H9 (cell line): Measurements from ENCODE around the gene DGKB. TPM values are rescaled to one million over a fixed set of nuclear protein-coding genes. Genes with fewer than 3 reads are reported as not detected.

ENCODE experiments used
- DNase-seq: peaks from one replicate; pipeline ENCODE4 v3.0.0-alpha.2; 2017
- H2AFZ ChIP-seq: one replicate; pipeline ENCODE4 v1.6.1; 2013; ENCODE audit warnings: mild to moderate bottlenecking, low read length, control low read depth, moderate library complexity
- H2AK5ac ChIP-seq: 2 replicates; pipeline ENCODE4 v1.6.1; 2013; ENCODE audit warnings: low read length, control low read depth, mixed read lengths; ENCODE audit not compliant: insufficient read length
- H2BK120ac ChIP-seq: one replicate; pipeline ENCODE4 v1.6.1; 2013; ENCODE audit warnings: low read depth, mild to moderate bottlenecking, low read length, control low read depth, inconsistent platforms; ENCODE audit not compliant: poor library complexity, severe bottlenecking
- H2BK12ac ChIP-seq: 2 replicates; pipeline ENCODE4 v1.6.1; 2013; ENCODE audit warnings: low read length, control low read depth, mixed read lengths, low read depth; ENCODE audit not compliant: insufficient read length
- H2BK15ac ChIP-seq: 2 replicates; pipeline ENCODE4 v1.6.1; 2013; ENCODE audit warnings: low read depth, low read length, control low read depth
- H2BK20ac ChIP-seq: one replicate; pipeline ENCODE4 v1.6.1; 2013; ENCODE audit warnings: low read depth, mild to moderate bottlenecking, low read length, control low read depth, inconsistent platforms; ENCODE audit not compliant: poor library complexity, severe bottlenecking
- H2BK5ac ChIP-seq: 2 replicates; pipeline ENCODE4 v1.6.1; 2013; ENCODE audit warnings: low read length, control low read depth, mixed read lengths; ENCODE audit not compliant: insufficient read length
- H3K14ac ChIP-seq: 2 replicates; pipeline ENCODE4 v1.6.1; 2013; ENCODE audit warnings: low read length, control low read depth; ENCODE audit not compliant: insufficient read depth
- H3K18ac ChIP-seq: 2 replicates; pipeline ENCODE4 v1.6.1; 2013; ENCODE audit warnings: low read depth, mild to moderate bottlenecking, mixed read lengths, low read length, control low read depth; ENCODE audit not compliant: insufficient read length
- H3K23ac ChIP-seq: 2 replicates; pipeline ENCODE4 v1.6.1; 2013; ENCODE audit warnings: low read length, control low read depth, mixed read lengths, low read depth; ENCODE audit not compliant: insufficient read length
- H3K23me2 ChIP-seq: 2 replicates; pipeline ENCODE4 v1.6.1; 2013; ENCODE audit warnings: low read depth, mild to moderate bottlenecking, mixed read lengths, low read length, control low read depth; ENCODE audit not compliant: insufficient read length, poor library complexity, severe bottlenecking
- H3K27ac ChIP-seq: 2 replicates; pipeline ENCODE4 v1.5.1; 2013; ENCODE audit warnings: low read length, control low read depth, mixed read lengths, low read depth; ENCODE audit not compliant: insufficient read length
- H3K27me3 ChIP-seq: 2 replicates; pipeline ENCODE4 v1.6.1; 2013; ENCODE audit warnings: low read length, control low read depth, inconsistent platforms; ENCODE audit not compliant: insufficient read depth
- H3K4ac ChIP-seq: 2 replicates; pipeline ENCODE4 v1.6.1; 2013; ENCODE audit warnings: low read depth, mild to moderate bottlenecking, control low read depth, inconsistent platforms, low read length, moderate library complexity
- H3K4me1 ChIP-seq: 2 replicates; pipeline ENCODE4 v1.6.1; 2013; ENCODE audit warnings: low read length, control low read depth, inconsistent platforms; ENCODE audit not compliant: insufficient read depth
- H3K4me2 ChIP-seq: 2 replicates; pipeline ENCODE4 v1.6.1; 2013; ENCODE audit warnings: low read length, control low read depth, mixed read lengths; ENCODE audit not compliant: insufficient read length, insufficient read depth
- H3K56ac ChIP-seq: 2 replicates; pipeline ENCODE4 v1.6.1; 2013; ENCODE audit warnings: low read depth, mild to moderate bottlenecking, mixed read lengths, low read length, control low read depth; ENCODE audit not compliant: insufficient read length
- H3K79me1 ChIP-seq: 2 replicates; pipeline ENCODE4 v1.6.1; 2013; ENCODE audit warnings: low read depth, mild to moderate bottlenecking, moderate library complexity, low read length, control low read depth, inconsistent platforms; ENCODE audit not compliant: insufficient read depth, poor library complexity, severe bottlenecking
- H3K79me2 ChIP-seq: 2 replicates; pipeline ENCODE4 v1.6.1; 2013; ENCODE audit warnings: low read length, control low read depth, inconsistent platforms; ENCODE audit not compliant: insufficient read depth
- H3K9ac ChIP-seq: 2 replicates; pipeline ENCODE4 v1.6.1; 2013; ENCODE audit warnings: low read length, control low read depth, mixed read lengths; ENCODE audit not compliant: insufficient read length; ENCODE audit errors: extremely low read depth
- H3K9me3 ChIP-seq: one replicate; pipeline ENCODE4 v1.6.1; 2013; ENCODE audit warnings: low read depth, low read length, inconsistent platforms; ENCODE audit not compliant: control insufficient read depth
- H3T11ph ChIP-seq: one replicate; pipeline ENCODE4 v1.6.1; 2013; ENCODE audit warnings: mild to moderate bottlenecking, low read length, control low read depth, inconsistent platforms
- H4K20me1 ChIP-seq: one replicate; pipeline ENCODE4 v1.6.1; 2013; ENCODE audit not compliant: control insufficient read depth, insufficient read length, insufficient read depth
- H4K5ac ChIP-seq: 2 replicates; pipeline ENCODE4 v1.6.1; 2013; ENCODE audit warnings: low read depth, mild to moderate bottlenecking, mixed read lengths, low read length, control low read depth; ENCODE audit not compliant: insufficient read length
- H4K8ac ChIP-seq: replicated peaks from 2 replicates; pipeline ENCODE4 v1.6.1; 2013; ENCODE audit warnings: low read length, control low read depth, mixed read lengths, low read depth; ENCODE audit not compliant: insufficient read length
- H4K91ac ChIP-seq: 2 replicates; pipeline ENCODE4 v1.6.1; 2013; ENCODE audit warnings: low read depth, mild to moderate bottlenecking, moderate library complexity, mixed read lengths, low read length, control low read depth; ENCODE audit not compliant: insufficient read length
- H3K27ac Mint-ChIP-seq, 3 experiments: 2 replicates in 2 of 3; 3 replicates in 1 of 3; pipeline ENCODE4 v1.8.0; 2020 to 2021; ENCODE audit warnings: mixed read lengths in 3 of 3, mild to moderate bottlenecking in 1 of 3, moderate library complexity in 1 of 3
- H3K27me3 Mint-ChIP-seq: 2 replicates; pipeline ENCODE4 v1.8.0; 2021; ENCODE audit warnings: low read depth, mild to moderate bottlenecking, moderate library complexity, mixed read lengths
- H3K36me3 Mint-ChIP-seq, 3 experiments: 2 replicates in 2 of 3; 3 replicates in 1 of 3; pipeline ENCODE4 v1.8.0; 2020 to 2021; ENCODE audit warnings: low read depth in 3 of 3, mixed read lengths in 3 of 3; ENCODE audit not compliant: insufficient read depth in 1 of 3
- H3K4me1 Mint-ChIP-seq, 2 experiments: 2 replicates each; pipeline ENCODE4 v1.8.0; 2020; ENCODE audit warnings: mixed read lengths in 2 of 2
- H3K4me3 Mint-ChIP-seq, 2 experiments: 2 replicates in 1 of 2; 3 replicates in 1 of 2; pipeline ENCODE4 v1.8.0; 2020 to 2021; ENCODE audit warnings: mild to moderate bottlenecking in 2 of 2, mixed read lengths in 2 of 2, moderate library complexity in 1 of 2
- H3K9me3 Mint-ChIP-seq, 2 experiments: 2 replicates in 1 of 2; 3 replicates in 1 of 2; pipeline ENCODE4 v1.8.0; 2020; ENCODE audit warnings: mild to moderate bottlenecking in 2 of 2, mixed read lengths in 2 of 2, moderate library complexity in 1 of 2
- total RNA-seq: library from RNA; stranded (reverse); gene quantifications from 2 replicates; pipeline ENCODE4 v1.2.1, GENCODE V29; 2021
- TF ChIP-seq, protein P1 (sequence below): fragments of 200-600 bp; sonication (generic); conservative IDR thresholded peaks from 3 replicates; pipeline ENCODE4 v1.8.0; 2021; ENCODE audit warnings: antibody characterized with exemption, mild to moderate bottlenecking

DGKB gene
- total RNA-seq, 1 experiment from 2014 or later, result 0.26 TPM

DNA sequence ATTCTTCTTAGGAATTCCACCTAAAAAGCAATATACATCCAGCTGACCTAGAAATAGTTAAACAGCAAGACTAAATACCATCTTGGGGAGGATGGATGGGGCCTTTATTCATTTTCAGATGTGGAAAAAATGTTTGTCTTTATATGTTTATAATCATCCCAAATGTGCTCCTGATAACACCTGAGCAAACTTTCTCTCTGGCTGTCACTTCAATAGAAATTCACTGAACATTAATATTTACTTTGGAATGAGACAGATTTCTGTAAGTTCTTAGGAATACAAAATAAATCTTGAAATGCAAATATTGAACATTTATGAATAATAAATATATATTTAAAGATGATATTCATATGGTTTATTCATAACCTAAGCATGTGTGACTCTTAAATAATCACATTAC is 185.4 kb downstream of the DGKB start:
- Histone ChIP-seq H2BK20ac (no peak overlapping the region), H3K4me2 (no peak overlapping the region), H2BK5ac (no peak overlapping the region), H2AFZ (no peak overlapping the region), H3K18ac (no peak overlapping the region), H3K56ac (no peak overlapping the region), H3K14ac (no peak overlapping the region), H3K27me3 (no peaks in the 10 kb centered on the region), H2BK15ac (no peak overlapping the region), H3K4me1 (peaks cover 5% of the 10 kb centered on the region; the same call in 1 of the 2 replicates), H3T11ph (no peak overlapping the region), H3K27ac (peak overlapping the region; percentile 78), H4K91ac (no peak overlapping the region), H3K23me2 (no peaks in the 10 kb centered on the region), H3K4ac (no peak overlapping the region), H2BK120ac (no peak overlapping the region), H4K20me1 (no peaks in the 10 kb centered on the region), H4K5ac (no peak overlapping the region), H3K9ac (no peak overlapping the region), H3K23ac (no peak overlapping the region), H3K79me2 (no peaks in the 10 kb centered on the region), H2AK5ac (no peak overlapping the region), H3K9me3 (no peaks in the 10 kb centered on the region), H4K8ac (no peak overlapping the region), H3K79me1 (no peaks in the 10 kb centered on the region), H2BK12ac (no peak overlapping the region)
- DNase-seq, result no peak
- Mint-ChIP-seq H3K4me1 (peaks cover 23 to 32% of the 10 kb centered on the region in 2 experiments), H3K4me3 (peak overlapping the region in 1 of 2 experiments; percentile 56; a peak in 1 of 5 replicates), H3K36me3 (no peaks in the 10 kb centered on the region; a peak in 1 of 7 replicates), H3K27me3 (no peaks in the 10 kb centered on the region), H3K27ac (peak overlapping the region in 2 of 3 experiments; percentile 90 to 92; a peak in 4 of 7 replicates), H3K9me3 (no peaks in the 10 kb centered on the region)
- TF ChIP-seq, protein P1, sequence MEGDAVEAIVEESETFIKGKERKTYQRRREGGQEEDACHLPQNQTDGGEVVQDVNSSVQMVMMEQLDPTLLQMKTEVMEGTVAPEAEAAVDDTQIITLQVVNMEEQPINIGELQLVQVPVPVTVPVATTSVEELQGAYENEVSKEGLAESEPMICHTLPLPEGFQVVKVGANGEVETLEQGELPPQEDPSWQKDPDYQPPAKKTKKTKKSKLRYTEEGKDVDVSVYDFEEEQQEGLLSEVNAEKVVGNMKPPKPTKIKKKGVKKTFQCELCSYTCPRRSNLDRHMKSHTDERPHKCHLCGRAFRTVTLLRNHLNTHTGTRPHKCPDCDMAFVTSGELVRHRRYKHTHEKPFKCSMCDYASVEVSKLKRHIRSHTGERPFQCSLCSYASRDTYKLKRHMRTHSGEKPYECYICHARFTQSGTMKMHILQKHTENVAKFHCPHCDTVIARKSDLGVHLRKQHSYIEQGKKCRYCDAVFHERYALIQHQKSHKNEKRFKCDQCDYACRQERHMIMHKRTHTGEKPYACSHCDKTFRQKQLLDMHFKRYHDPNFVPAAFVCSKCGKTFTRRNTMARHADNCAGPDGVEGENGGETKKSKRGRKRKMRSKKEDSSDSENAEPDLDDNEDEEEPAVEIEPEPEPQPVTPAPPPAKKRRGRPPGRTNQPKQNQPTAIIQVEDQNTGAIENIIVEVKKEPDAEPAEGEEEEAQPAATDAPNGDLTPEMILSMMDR, result no peak
